GM23338 (cell line): Measurements from ENCODE around the gene COL1A2. TPM values are rescaled to one million over a fixed set of nuclear protein-coding genes. Genes with fewer than 3 reads are reported as not detected.

Experiments used
- polyA plus RNA-seq: library from polyadenylated mRNA; unstranded; fragments of >200 nt; fragmentation: Nextera tagmentation; extraction: Ambion mirVana; gene quantifications from 2 replicates; pipeline ENCODE4 v1.2.1, GENCODE V29; 2016
- total RNA-seq: library from RNA; depleted of rRNA; stranded (reverse); fragments of >200 nt; shearing (Covaris generic); gene quantifications from 2 replicates; pipeline ENCODE4 v1.2.3, GENCODE V29; 2014; rRNA removed
- TF ChIP-seq, protein P1 (sequence below): fragments of 250-450 bp; sonication (Bioruptor Pico); IDR thresholded peaks from 2 replicates; pipeline ENCODE4 v1.5.0; 2020; ENCODE audit warnings: mild to moderate bottlenecking, moderate library complexity

The COL1A2 gene
- total and polyA plus RNA-seq, 2 experiments from 2014 or later: 32.0 to 67.0 TPM

- TF ChIP-seq, protein P1, sequence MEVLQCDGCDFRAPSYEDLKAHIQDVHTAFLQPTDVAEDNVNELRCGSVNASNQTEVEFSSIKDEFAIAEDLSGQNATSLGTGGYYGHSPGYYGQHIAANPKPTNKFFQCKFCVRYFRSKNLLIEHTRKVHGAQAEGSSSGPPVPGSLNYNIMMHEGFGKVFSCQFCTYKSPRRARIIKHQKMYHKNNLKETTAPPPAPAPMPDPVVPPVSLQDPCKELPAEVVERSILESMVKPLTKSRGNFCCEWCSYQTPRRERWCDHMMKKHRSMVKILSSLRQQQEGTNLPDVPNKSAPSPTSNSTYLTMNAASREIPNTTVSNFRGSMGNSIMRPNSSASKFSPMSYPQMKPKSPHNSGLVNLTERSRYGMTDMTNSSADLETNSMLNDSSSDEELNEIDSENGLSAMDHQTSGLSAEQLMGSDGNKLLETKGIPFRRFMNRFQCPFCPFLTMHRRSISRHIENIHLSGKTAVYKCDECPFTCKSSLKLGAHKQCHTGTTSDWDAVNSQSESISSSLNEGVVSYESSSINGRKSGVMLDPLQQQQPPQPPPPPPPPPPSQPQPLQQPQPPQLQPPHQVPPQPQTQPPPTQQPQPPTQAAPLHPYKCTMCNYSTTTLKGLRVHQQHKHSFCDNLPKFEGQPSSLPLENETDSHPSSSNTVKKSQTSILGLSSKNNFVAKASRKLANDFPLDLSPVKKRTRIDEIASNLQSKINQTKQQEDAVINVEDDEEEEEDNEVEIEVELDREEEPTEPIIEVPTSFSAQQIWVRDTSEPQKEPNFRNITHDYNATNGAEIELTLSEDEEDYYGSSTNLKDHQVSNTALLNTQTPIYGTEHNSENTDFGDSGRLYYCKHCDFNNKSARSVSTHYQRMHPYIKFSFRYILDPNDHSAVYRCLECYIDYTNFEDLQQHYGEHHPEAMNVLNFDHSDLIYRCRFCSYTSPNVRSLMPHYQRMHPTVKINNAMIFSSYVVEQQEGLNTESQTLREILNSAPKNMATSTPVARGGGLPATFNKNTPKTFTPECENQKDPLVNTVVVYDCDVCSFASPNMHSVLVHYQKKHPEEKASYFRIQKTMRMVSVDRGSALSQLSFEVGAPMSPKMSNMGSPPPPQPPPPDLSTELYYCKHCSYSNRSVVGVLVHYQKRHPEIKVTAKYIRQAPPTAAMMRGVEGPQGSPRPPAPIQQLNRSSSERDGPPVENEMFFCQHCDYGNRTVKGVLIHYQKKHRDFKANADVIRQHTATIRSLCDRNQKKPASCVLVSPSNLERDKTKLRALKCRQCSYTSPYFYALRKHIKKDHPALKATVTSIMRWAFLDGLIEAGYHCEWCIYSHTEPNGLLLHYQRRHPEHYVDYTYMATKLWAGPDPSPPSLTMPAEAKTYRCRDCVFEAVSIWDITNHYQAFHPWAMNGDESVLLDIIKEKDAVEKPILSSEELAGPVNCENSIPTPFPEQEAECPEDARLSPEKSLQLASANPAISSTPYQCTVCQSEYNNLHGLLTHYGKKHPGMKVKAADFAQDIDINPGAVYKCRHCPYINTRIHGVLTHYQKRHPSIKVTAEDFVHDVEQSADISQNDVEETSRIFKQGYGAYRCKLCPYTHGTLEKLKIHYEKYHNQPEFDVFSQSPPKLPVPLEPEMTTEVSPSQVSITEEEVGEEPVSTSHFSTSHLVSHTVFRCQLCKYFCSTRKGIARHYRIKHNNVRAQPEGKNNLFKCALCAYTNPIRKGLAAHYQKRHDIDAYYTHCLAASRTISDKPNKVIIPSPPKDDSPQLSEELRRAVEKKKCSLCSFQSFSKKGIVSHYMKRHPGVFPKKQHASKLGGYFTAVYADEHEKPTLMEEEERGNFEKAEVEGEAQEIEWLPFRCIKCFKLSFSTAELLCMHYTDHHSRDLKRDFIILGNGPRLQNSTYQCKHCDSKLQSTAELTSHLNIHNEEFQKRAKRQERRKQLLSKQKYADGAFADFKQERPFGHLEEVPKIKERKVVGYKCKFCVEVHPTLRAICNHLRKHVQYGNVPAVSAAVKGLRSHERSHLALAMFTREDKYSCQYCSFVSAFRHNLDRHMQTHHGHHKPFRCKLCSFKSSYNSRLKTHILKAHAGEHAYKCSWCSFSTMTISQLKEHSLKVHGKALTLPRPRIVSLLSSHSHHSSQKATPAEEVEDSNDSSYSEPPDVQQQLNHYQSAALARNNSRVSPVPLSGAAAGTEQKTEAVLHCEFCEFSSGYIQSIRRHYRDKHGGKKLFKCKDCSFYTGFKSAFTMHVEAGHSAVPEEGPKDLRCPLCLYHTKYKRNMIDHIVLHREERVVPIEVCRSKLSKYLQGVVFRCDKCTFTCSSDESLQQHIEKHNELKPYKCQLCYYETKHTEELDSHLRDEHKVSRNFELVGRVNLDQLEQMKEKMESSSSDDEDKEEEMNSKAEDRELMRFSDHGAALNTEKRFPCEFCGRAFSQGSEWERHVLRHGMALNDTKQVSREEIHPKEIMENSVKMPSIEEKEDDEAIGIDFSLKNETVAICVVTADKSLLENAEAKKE (CRISPR knock-in tag): no peak
These were observed 84.0 kb downstream of the COL1A2 start (continued) for GRCh38 chr7:94478648-94479214.

Other genes starting within 250 kb of the COL1A2 start
- gene CASD1, start 114.9 kb downstream of the COL1A2 start, total RNA-seq: 38.1 and 39.0 TPM in 2 replicates
- gene CASD1, start 114.9 kb downstream of the COL1A2 start, polyA plus RNA-seq: 14.3 and 15.5 TPM in 2 replicates